Measurements from ENCODE around the gene GPR156.

DNA sequence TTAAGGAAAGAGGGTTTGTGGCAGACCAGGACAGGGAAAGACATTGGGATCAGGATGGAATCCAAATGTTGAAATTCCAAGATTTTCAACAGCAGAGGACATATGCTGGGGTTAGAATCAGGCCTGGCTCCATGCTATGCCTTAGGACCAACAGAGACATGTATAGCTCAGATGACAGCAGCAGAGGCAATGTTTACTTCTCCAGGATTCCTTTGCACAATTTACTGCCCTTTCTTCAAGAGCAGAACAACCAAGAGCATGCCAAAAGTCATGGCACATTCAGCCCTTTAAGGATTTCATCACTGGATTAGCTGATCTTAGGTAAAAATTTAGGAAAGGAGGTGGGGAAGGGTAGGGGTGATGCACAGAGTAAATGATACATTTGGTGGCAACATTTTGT, 121.2 kb downstream of the GPR156 start:
- TF ChIP-seq, protein P1, sequence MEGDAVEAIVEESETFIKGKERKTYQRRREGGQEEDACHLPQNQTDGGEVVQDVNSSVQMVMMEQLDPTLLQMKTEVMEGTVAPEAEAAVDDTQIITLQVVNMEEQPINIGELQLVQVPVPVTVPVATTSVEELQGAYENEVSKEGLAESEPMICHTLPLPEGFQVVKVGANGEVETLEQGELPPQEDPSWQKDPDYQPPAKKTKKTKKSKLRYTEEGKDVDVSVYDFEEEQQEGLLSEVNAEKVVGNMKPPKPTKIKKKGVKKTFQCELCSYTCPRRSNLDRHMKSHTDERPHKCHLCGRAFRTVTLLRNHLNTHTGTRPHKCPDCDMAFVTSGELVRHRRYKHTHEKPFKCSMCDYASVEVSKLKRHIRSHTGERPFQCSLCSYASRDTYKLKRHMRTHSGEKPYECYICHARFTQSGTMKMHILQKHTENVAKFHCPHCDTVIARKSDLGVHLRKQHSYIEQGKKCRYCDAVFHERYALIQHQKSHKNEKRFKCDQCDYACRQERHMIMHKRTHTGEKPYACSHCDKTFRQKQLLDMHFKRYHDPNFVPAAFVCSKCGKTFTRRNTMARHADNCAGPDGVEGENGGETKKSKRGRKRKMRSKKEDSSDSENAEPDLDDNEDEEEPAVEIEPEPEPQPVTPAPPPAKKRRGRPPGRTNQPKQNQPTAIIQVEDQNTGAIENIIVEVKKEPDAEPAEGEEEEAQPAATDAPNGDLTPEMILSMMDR (conservative IDR thresholded peaks at IDR 0.05; ENCODE audit: low read depth, low read length): no peak
- TF ChIP-seq POLR2A (IDR thresholded peaks at IDR 0.05; ENCODE audit: low read depth, low read length): no peak
- TF ChIP-seq, protein P2, sequence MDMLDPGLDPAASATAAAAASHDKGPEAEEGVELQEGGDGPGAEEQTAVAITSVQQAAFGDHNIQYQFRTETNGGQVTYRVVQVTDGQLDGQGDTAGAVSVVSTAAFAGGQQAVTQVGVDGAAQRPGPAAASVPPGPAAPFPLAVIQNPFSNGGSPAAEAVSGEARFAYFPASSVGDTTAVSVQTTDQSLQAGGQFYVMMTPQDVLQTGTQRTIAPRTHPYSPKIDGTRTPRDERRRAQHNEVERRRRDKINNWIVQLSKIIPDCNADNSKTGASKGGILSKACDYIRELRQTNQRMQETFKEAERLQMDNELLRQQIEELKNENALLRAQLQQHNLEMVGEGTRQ (IDR thresholded peaks at IDR 0.05; ENCODE audit: low read depth, low read length): no peak
- no peak for TF ChIP-seq RFX5 (IDR thresholded peaks at IDR 0.05; ENCODE audit: low read depth, low read length)
- TF ChIP-seq CEBPB (IDR thresholded peaks at IDR 0.05; ENCODE audit: low read depth, low read length): no peak
- no peak for TF ChIP-seq NFE2L2 (IDR thresholded peaks at IDR 0.05; ENCODE audit: low read depth, low read length)
- no peak for TF ChIP-seq CHD1 (IDR thresholded peaks at IDR 0.05; ENCODE audit: low read depth, low read length)
- no peak for TF ChIP-seq MAZ (IDR thresholded peaks at IDR 0.05; ENCODE audit: borderline replicate concordance, low read depth, low read length)
- TF ChIP-seq RCOR1 (IDR thresholded peaks at IDR 0.05; ENCODE audit: insufficient replicate concordance, low read length): no peak
- no peak for TF ChIP-seq FOS (IDR thresholded peaks at IDR 0.05; ENCODE audit: low read depth, low read length)
- no peak for TF ChIP-seq BHLHE40 (IDR thresholded peaks at IDR 0.05; ENCODE audit: low read depth, low read length)
- TF ChIP-seq MXI1 (IDR thresholded peaks at IDR 0.05; ENCODE audit: borderline replicate concordance, low read depth, low read length): no peak
- TF ChIP-seq RAD21 (IDR thresholded peaks at IDR 0.05; ENCODE audit: low read length): no peak
